Measurements from ENCODE around the gene CDH7.

Gene CDH7

GRCh38 chr18:65750389-65751154, at the start of gene CDH7:
Gene CDH7, plus strand, starts transcription at chr18:65751012. Its CDS starts 11,831 bp downstream, at chr18:65762843.
- no peak for DNase-seq (ENCODE audit: low read depth)

GRCh38 chr18:65704046-65704445, 46.8 kb upstream of the CDH7 start:
- no peak for DNase-seq (ENCODE audit: low read depth)

GRCh38 chr18:65706646-65707045, 44.2 kb upstream of the CDH7 start:
- no peak for DNase-seq (ENCODE audit: low read depth)

GRCh38 chr18:65711493-65711892, 39.3 kb upstream of the CDH7 start:
- DNase-seq (ENCODE audit: low read depth), result no peak

- DNase-seq (ENCODE audit: low read depth), result no peak
Measured at GRCh38 chr18:65721619-65722018, 29.2 kb upstream of the CDH7 start.

- no peak for DNase-seq (ENCODE audit: low read depth)
Measured at GRCh38 chr18:65725251-65726050, 25.4 kb upstream of the CDH7 start.

GRCh38 chr18:65735155-65735554, 15.7 kb upstream of the CDH7 start:
- no peak for DNase-seq (ENCODE audit: low read depth)

- DNase-seq (ENCODE audit: low read depth), result no peak
Measured at GRCh38 chr18:65737471-65737955, 13.3 kb upstream of the CDH7 start.

GRCh38 chr18:65746936-65747335, 3.9 kb upstream of the CDH7 start:
- no peak for DNase-seq (ENCODE audit: low read depth)

GRCh38 chr18:65748321-65748720, 2.5 kb upstream of the CDH7 start:
- DNase-seq (ENCODE audit: low read depth), result no peak

- DNase-seq (ENCODE audit: low read depth), result no peak
Measured at GRCh38 chr18:65749841-65750240, 971 bp upstream of the CDH7 start.

- no peak for DNase-seq (ENCODE audit: low read depth)
Measured at GRCh38 chr18:65751155-65752085, 608 bp downstream of the CDH7 start.

- no peak for DNase-seq (ENCODE audit: low read depth)
Measured at GRCh38 chr18:65752625-65753325, 2.0 kb downstream of the CDH7 start.

GRCh38 chr18:65753520-65753919, 2.7 kb downstream of the CDH7 start:
- DNase-seq (ENCODE audit: low read depth), result no peak

- no peak for DNase-seq (ENCODE audit: low read depth)
Measured at GRCh38 chr18:65754121-65754520, 3.3 kb downstream of the CDH7 start.

GRCh38 chr18:65755616-65756015, 4.8 kb downstream of the CDH7 start:
- no peak for DNase-seq (ENCODE audit: low read depth)

GRCh38 chr18:65760457-65760856, 9.6 kb downstream of the CDH7 start:
- no peak for DNase-seq (ENCODE audit: low read depth)

GRCh38 chr18:65761636-65762295, 11.0 kb downstream of the CDH7 start:
- DNase-seq (ENCODE audit: low read depth), result no peak

GRCh38 chr18:65762556-65762955, 11.7 kb downstream of the CDH7 start:
- no peak for DNase-seq (ENCODE audit: low read depth)

GRCh38 chr18:65767406-65767805, 16.6 kb downstream of the CDH7 start:
- DNase-seq (ENCODE audit: low read depth), result no peak
